ENCODE results near the gene TASOR.

DNA sequence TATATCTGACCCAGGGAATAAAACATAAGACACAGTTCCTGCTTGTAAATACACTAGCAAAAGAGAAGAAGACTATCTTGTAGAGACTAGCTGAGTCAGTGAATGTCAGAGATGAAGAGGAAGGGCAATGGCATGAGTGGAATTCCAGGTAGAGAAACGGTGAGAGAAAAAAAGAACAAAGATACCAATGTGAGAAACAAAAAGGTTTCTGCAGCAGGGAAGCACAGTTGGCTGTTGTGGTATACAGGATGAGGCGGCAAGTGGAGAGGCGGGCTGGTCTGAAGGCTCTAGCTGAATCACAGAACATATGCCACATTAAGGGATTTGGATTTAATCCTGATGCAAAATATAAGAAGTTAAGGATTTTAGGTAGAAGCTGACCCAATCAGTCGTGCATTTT lies 17.1 kb upstream of the TASOR start:
- TF ChIP-seq CTCF (IDR thresholded peaks at IDR 0.05; ENCODE audit: poor library complexity) (no peak), EZH2phosphoT487 (IDR thresholded peaks at IDR 0.05; ENCODE audit: low read depth, severe bottlenecking, unreplicated experiment) (no peak)

Data from hepatocyte (in vitro differentiated cells).